Measurements from ENCODE around the gene PHACTR2.
A peak's percentile ranks its signal among the peaks of the same experiment; 100 is the strongest.

The PHACTR2 gene

DNA sequence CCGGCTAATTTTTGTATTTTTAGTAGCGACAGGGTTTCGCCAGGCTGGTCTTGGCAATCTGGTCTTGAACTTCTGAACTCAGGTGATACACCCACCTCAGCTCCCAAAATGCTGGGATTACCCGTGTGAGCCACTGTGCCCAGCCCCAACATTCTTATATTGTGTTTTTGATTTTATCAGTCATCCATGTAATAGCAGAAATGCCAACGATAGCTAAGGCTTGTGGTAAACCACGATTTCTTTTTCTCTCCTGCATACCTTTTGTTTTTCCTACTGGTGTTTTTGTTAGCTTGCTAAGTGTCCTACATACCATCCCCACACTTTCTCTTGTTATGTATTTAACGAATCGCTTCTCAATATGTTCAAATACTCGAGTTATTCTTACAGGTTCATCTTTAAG lies 12.1 kb downstream of the PHACTR2 start:
- Histone ChIP-seq H3K9me3 (ENCODE audit: control insufficient read depth, low read length) (no peaks in the 10 kb centered on the region), H3K4me1 (ENCODE audit: control insufficient read depth, insufficient read depth, low read length, poor library complexity, severe bottlenecking) (peaks cover 18% of the 10 kb centered on the region), H3K36me3 (ENCODE audit: control insufficient read depth, insufficient read depth, low read length) (peaks cover 14% of the 10 kb centered on the region), H3K27ac (ENCODE audit: low read depth, low read length, severe bottlenecking) (no peak overlapping the region), H3K4me3 (ENCODE audit: extremely low read depth, insufficient read depth, low read length, poor library complexity, severe bottlenecking) (no peak overlapping the region)
- WGBS, 2 experiments (ENCODE audit: insufficient coverage in 2 of 2): 62 to 63% methylated on average over 5 to 6 of the region's 9 CpGs

DNA sequence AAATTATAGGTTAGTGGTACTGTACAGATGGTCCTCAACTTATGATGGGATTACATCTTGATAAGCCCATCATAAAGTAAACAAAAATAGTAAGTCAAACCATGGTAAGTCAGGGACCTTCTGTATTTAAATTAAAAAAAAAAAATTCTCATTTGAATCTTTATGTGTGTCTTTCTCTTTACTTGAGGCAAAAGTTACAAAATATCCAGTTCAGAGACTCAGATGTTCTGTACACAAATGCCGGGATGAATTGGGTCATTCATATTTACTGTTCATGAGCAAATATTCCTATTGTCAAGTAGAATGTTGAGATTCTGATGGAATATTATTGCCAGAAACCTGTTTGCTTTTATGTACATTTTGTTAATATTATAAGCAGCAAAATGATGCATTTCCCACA lies 13.4 kb downstream of the PHACTR2 start:
- Histone ChIP-seq H3K4me3 (ENCODE audit: extremely low read depth, insufficient read depth, low read length, poor library complexity, severe bottlenecking) (no peak overlapping the region), H3K4me1 (ENCODE audit: control insufficient read depth, insufficient read depth, low read length, poor library complexity, severe bottlenecking) (peaks cover 31% of the 10 kb centered on the region)
- WGBS, 2 experiments (ENCODE audit: insufficient coverage in 2 of 2): no CpG with 5 or more reads among the region's 1 CpG

DNA sequence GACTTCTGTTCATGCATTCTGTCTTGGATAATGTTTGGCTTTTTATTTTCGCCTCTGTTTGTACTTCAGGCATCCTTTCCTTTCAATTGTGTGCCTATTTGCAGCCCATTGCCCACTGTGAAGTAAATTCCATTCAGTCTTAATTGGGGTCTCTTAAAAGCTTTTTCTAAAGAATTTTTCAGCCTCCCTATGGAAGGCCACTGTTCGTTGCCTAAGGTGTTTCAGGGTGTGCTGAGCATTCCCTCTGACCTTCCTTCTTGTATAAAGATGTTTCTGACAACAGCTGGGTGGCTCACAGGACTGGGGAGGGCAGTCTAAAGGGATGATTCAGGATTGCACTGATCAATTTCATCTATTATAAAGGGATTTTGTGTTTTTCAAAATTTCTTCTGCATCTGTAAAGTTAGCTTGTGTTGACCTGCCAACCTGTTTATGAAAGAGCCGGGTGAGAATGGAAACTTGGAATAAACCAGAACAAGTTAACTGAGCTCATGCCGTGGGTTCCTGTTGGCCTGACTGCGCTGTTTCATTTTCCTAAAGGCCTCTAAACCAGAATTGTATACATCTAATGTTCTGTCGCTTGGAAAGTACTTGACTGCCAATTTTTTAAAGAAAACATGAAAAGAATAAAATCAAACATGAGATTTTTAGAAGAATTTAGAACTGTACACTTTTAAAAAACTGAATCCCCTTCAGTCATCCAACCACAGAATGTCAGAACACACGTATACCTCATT lies 14.3 kb downstream of the PHACTR2 start:
- Histone ChIP-seq H3K9me3 (ENCODE audit: control insufficient read depth, low read length) (no peaks in the 10 kb centered on the region), H3K36me3 (ENCODE audit: control insufficient read depth, insufficient read depth, low read length) (peaks cover 14% of the 10 kb centered on the region), H3K4me1 (ENCODE audit: control insufficient read depth, insufficient read depth, low read length, poor library complexity, severe bottlenecking) (peaks cover 37% of the 10 kb centered on the region), H3K4me3 (ENCODE audit: extremely low read depth, insufficient read depth, low read length, poor library complexity, severe bottlenecking) (no peak overlapping the region), H3K27ac (ENCODE audit: low read depth, low read length, severe bottlenecking) (no peak overlapping the region)
- 85 to 91% methylated on average over 4 of the region's 7 CpGs for WGBS, 2 experiments (ENCODE audit: insufficient coverage in 2 of 2)

More for the DNA sequence above, 13.4 kb downstream of the PHACTR2 start:
- H3K36me3 ChIP-seq (ENCODE audit: control insufficient read depth, insufficient read depth, low read length): peaks cover 14% of the 10 kb centered on the region
- no peak overlapping the region for H3K27ac ChIP-seq (ENCODE audit: low read depth, low read length, severe bottlenecking)
- no peaks in the 10 kb centered on the region for H3K9me3 ChIP-seq (ENCODE audit: control insufficient read depth, low read length)

DNA sequence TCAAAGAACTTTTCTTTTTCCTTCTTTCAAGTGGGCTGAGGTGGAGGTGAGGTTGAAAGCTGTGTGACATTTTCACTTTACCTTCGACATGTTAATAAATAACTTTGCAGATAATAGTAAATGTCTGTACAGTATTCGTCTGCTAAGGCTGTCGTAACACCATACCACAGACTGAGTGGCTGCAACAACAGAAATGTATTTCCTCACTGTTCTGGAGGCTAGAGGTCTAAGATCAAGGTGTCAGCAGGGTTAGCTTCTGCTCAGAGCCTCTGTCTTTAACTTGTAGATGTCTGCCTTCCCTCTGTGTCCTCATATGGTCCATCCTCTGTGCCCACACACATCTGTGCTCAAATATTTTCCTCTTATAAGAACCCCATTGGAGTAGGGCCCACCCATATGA lies 14.9 kb downstream of the PHACTR2 start:
- Histone ChIP-seq H3K4me3 (ENCODE audit: extremely low read depth, insufficient read depth, low read length, poor library complexity, severe bottlenecking) (no peak overlapping the region), H3K4me1 (ENCODE audit: control insufficient read depth, insufficient read depth, low read length, poor library complexity, severe bottlenecking) (peaks cover 41% of the 10 kb centered on the region), H3K9me3 (ENCODE audit: control insufficient read depth, low read length) (no peaks in the 10 kb centered on the region), H3K27ac (ENCODE audit: low read depth, low read length, severe bottlenecking) (no peak overlapping the region), H3K36me3 (ENCODE audit: control insufficient read depth, insufficient read depth, low read length) (peaks cover 12% of the 10 kb centered on the region)
- 96% methylated on average over 2 of the region's 3 CpGs; no CpG with 5 or more reads in 1 of the 2 experiments for WGBS, 2 experiments (ENCODE audit: insufficient coverage in 2 of 2)

DNA sequence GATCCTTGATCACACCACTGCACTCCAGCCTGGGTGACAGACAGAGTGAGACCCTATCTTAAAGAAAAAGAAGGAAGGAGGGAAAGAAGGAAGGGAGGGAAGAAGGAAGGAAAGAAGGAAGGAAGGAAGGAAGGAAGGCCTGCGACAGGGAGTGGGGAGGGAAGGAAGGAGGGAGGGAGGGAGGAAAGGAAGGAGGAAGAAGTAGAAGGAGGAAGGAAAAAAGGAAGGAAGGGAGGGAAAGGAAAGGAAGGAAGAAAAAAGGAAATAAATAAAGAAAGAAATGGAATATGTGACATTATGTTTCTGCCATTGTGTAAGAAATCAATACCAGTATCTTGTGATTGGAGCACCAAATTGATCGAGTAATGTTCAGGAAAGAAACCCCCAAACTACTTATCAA lies 16.2 kb downstream of the PHACTR2 start:
- WGBS, 2 experiments (ENCODE audit: insufficient coverage in 2 of 2): 87 to 95% methylated on average over 1 of the region's 2 CpGs
- no peak overlapping the region for H3K4me3 ChIP-seq (ENCODE audit: extremely low read depth, insufficient read depth, low read length, poor library complexity, severe bottlenecking)
- H3K4me1 ChIP-seq (ENCODE audit: control insufficient read depth, insufficient read depth, low read length, poor library complexity, severe bottlenecking): peaks cover 41% of the 10 kb centered on the region
- peaks cover 8% of the 10 kb centered on the region for H3K36me3 ChIP-seq (ENCODE audit: control insufficient read depth, insufficient read depth, low read length)
- no peak overlapping the region for H3K27ac ChIP-seq (ENCODE audit: low read depth, low read length, severe bottlenecking)
- H3K9me3 ChIP-seq (ENCODE audit: control insufficient read depth, low read length): no peaks in the 10 kb centered on the region

DNA sequence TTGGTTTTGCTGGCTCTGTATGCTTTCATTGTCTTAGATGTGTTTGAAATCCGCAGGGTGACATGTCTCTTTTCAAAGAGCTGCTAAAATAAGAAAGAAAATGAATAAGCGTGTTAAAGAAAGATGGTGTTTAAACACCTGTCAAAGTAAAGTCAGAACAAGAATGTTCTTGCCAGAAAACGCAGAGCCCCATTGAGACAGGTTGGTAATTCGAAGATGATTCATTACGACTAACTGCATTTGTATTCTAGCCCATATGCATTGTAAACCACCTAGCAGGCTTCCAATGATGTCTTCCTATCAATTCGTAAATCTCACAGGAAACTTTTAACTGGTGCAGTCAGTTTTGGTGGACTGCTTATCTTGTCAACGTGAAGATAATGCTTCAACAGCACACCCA lies 16.8 kb downstream of the PHACTR2 start:
- H3K4me3 ChIP-seq (ENCODE audit: extremely low read depth, insufficient read depth, low read length, poor library complexity, severe bottlenecking): no peak overlapping the region
- H3K36me3 ChIP-seq (ENCODE audit: control insufficient read depth, insufficient read depth, low read length): peaks cover 12% of the 10 kb centered on the region
- no peaks in the 10 kb centered on the region for H3K9me3 ChIP-seq (ENCODE audit: control insufficient read depth, low read length)
- H3K4me1 ChIP-seq (ENCODE audit: control insufficient read depth, insufficient read depth, low read length, poor library complexity, severe bottlenecking): peaks cover 41% of the 10 kb centered on the region
- WGBS, 2 experiments (ENCODE audit: insufficient coverage in 2 of 2): 77 to 81% methylated on average over 5 to 7 of the region's 7 CpGs
- no peak overlapping the region for H3K27ac ChIP-seq (ENCODE audit: low read depth, low read length, severe bottlenecking)

DNA sequence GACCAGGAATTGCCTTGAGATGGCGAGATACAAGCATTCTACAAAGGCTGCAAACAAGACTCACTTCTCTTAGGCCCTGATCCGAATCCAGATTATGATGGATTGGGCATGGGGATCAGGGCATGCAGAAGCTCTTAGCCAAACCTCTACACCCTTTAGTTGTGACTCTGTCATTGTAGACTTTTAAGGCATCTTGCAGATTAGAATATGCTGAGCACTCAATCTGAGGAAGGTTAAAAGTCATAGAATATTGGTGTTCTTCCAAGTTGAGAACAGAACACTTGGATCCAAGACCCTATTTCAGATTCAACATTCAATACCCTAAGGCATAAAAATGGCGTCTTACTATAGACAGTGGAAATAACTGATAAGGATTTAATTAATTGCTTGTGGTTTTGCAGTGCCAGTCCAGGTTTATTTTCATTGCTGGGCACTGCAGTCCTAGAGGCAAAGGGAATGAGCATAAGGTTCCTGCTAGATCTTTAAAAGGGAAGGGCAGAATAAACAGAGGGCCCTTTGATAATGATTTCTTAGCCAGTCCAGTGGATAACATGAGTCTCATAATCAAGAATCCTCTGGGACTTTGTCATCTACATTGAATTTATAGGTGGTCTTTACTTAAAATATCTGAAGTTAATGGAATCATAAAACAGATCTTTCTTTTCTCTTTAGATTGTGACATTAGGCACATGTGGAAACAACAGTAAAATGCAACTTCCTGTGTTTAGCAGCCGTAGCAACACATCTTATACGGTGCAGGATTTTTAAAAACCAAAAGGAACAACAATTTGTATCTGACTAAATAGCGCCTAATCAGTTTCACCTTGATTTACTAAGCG lies 17.6 kb downstream of the PHACTR2 start:
- H3K9me3 ChIP-seq (ENCODE audit: control insufficient read depth, low read length): no peaks in the 10 kb centered on the region
- 94% methylated on average over 3 to 4 of the region's 7 CpGs for whole genome bisulfite sequencing, 2 experiments (ENCODE audit: insufficient coverage in 2 of 2)
- peak overlapping the region; percentile 3 for H3K27ac ChIP-seq (ENCODE audit: low read depth, low read length, severe bottlenecking)
- no peak overlapping the region for H3K4me3 ChIP-seq (ENCODE audit: extremely low read depth, insufficient read depth, low read length, poor library complexity, severe bottlenecking)
- H3K4me1 ChIP-seq (ENCODE audit: control insufficient read depth, insufficient read depth, low read length, poor library complexity, severe bottlenecking): peaks cover 41% of the 10 kb centered on the region
- H3K36me3 ChIP-seq (ENCODE audit: control insufficient read depth, insufficient read depth, low read length): peaks cover 13% of the 10 kb centered on the region

DNA sequence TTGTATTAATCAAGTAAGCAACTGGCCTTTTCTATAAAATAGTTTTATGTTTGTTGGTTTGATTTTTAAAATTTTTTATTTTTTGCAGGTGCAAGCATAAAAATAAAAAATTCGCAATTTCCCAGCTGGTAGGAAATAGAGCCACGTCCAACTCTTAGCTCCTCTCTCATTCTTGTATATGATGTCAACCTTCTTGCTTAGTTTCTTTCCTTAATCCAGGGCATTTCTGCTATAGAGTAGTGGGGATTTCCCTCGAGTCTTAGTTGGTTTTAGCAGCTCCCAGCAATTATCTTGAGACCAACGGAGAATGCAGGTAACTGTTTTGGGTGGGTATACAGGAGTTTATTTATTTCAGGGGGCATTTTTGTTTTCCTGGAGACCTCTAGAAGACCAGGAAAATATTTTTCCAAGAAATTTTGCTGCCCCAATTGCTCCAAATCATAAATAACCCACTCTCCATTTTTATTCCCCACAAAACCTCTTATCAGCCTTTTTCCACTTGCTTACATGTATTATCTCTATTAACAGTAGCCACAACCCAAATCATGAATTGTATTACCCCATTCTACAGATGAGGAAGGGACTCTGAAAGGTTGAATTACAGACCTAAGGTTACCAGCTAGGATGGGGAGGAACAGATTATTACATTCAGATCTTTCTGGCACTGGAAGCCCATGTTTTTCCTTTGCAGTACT lies 18.4 kb downstream of the PHACTR2 start:
- no peak overlapping the region for H3K27ac ChIP-seq (ENCODE audit: low read depth, low read length, severe bottlenecking)
- no peaks in the 10 kb centered on the region for H3K9me3 ChIP-seq (ENCODE audit: control insufficient read depth, low read length)
- H3K4me1 ChIP-seq (ENCODE audit: control insufficient read depth, insufficient read depth, low read length, poor library complexity, severe bottlenecking): peaks cover 40% of the 10 kb centered on the region
- peaks cover 13% of the 10 kb centered on the region for H3K36me3 ChIP-seq (ENCODE audit: control insufficient read depth, insufficient read depth, low read length)
- no peak overlapping the region for H3K4me3 ChIP-seq (ENCODE audit: extremely low read depth, insufficient read depth, low read length, poor library complexity, severe bottlenecking)
- WGBS, 2 experiments (ENCODE audit: insufficient coverage in 2 of 2): 92% methylated on average over 4 of the region's 4 CpGs; no CpG with 5 or more reads in 1 of the 2 experiments

DNA sequence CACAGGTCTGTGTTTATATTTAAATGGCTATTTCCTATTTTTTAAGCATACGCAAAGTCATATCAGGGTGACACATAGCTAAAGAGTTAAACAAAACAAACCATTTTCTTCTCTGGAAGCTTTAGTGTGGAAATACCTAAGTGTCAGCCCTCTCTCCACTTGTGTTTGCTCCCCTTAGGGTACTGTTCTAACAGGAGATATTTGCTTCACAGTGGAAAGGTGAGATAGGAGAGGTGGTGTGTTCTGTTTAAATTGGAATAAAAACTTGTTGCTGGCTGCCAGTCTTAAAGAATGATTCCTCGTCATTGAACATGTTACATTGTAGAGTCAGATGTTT lies 18.9 kb downstream of the PHACTR2 start:
- WGBS, 2 experiments (ENCODE audit: insufficient coverage in 2 of 2): 88% methylated on average over 1 of the region's 2 CpGs; no CpG with 5 or more reads in 1 of the 2 experiments
- peaks cover 13% of the 10 kb centered on the region for H3K36me3 ChIP-seq (ENCODE audit: control insufficient read depth, insufficient read depth, low read length)
- H3K4me1 ChIP-seq (ENCODE audit: control insufficient read depth, insufficient read depth, low read length, poor library complexity, severe bottlenecking): peaks cover 34% of the 10 kb centered on the region
- H3K27ac ChIP-seq (ENCODE audit: low read depth, low read length, severe bottlenecking): peak overlapping the region; percentile 20
- no peaks in the 10 kb centered on the region for H3K9me3 ChIP-seq (ENCODE audit: control insufficient read depth, low read length)
- no peak overlapping the region for H3K4me3 ChIP-seq (ENCODE audit: extremely low read depth, insufficient read depth, low read length, poor library complexity, severe bottlenecking)

DNA sequence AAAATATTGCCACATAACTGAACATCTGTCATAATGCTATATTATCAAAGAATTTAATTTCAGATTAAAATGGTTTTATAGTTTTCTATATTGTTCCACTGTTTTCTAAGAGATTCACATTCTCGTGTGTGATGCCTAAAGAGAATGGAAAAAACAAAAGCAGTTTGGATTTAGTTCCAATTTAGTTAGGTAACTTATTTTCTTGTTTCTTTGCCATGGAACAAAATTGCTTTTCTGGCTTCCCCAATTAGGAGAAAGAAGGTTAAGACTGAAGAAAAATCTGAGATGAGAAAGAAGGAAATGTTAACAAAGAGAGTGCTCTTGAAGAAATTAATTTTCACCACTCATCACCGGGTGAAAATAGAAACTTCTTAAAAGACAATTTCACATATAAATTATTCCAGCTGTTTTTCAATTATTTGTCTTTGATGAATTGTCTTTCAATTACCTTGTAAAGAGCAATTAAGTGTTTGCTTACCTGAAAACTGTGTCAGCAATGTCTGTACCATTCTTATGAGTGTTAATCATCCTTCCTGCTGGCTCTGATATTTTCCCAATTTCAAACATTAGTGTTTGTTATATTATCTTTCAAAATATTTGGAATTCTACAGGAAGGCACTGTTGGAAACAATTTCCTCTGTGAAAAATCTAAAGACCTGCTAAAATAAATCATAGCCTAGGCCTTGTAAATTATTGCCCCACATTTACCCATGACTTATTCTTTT lies 19.5 kb downstream of the PHACTR2 start:
- 100% methylated on average over 1 of the region's 2 CpGs; no CpG with 5 or more reads in 1 of the 2 experiments for WGBS, 2 experiments (ENCODE audit: insufficient coverage in 2 of 2)
- Histone ChIP-seq H3K27ac (ENCODE audit: low read depth, low read length, severe bottlenecking) (no peak overlapping the region), H3K4me1 (ENCODE audit: control insufficient read depth, insufficient read depth, low read length, poor library complexity, severe bottlenecking) (peaks cover 30% of the 10 kb centered on the region), H3K4me3 (ENCODE audit: extremely low read depth, insufficient read depth, low read length, poor library complexity, severe bottlenecking) (no peak overlapping the region), H3K9me3 (ENCODE audit: control insufficient read depth, low read length) (no peaks in the 10 kb centered on the region), H3K36me3 (ENCODE audit: control insufficient read depth, insufficient read depth, low read length) (peaks cover 13% of the 10 kb centered on the region)

Data from mesodermal cell (in vitro differentiated cells).